SK-N-SH (cell line): Measurements from ENCODE around the gene GGTLC1. TPM values are rescaled to one million over a fixed set of nuclear protein-coding genes. Genes with fewer than 3 reads are reported as not detected.

Experiments
- CTCF ChIA-PET: fragments of 300-600, 350-600 bp; formaldehyde crosslinking; extraction: SDS; loops from one replicate; lab custom pipeline; 2021; lab: Yijun Ruan, JAX
- POLR2A ChIA-PET: fragments of 350-600 bp; sonication (Branson Sonifier 250); formaldehyde crosslinking; extraction: SDS; loops from one replicate; lab custom pipeline; 2020; ENCODE audit warnings: antibody characterized with exemption, inconsistent platforms; lab: Yijun Ruan, JAX
- DNase-seq: peaks from one replicate; pipeline ENCODE4 v3.0.0; 2012
- H2AFZ ChIP-seq: fragments of 200-600 bp; sonication (generic); 2 replicates; pipeline ENCODE4 v1.8.1; 2016; ENCODE audit warnings: antibody characterized with exemption, mild to moderate bottlenecking, low read depth
- H3F3A ChIP-seq: fragments of 200-600 bp; sonication (generic); replicated peaks from 2 replicates; pipeline ENCODE3; 2016; ENCODE audit warnings: antibody characterized with exemption, mild to moderate bottlenecking; ENCODE audit not compliant: insufficient read depth
- H3K27ac ChIP-seq, 2 experiments: fragments of 200-500 bp in 1 of 2; fragments of 200-600 bp in 1 of 2; sonication (Bioruptor generic) in 1 of 2; sonication (generic), shearing (Covaris generic) in 1 of 2; 2 replicates each; pipeline versions ENCODE4 v1.5.1 to v1.6.1; 2014 to 2016; ENCODE audit warnings: low read depth in 2 of 2, inconsistent platforms in 1 of 2, low read length in 1 of 2, mild to moderate bottlenecking in 1 of 2, mixed read lengths in 1 of 2
- H3K27me3 ChIP-seq: fragments of 200-600 bp; sonication (generic), shearing (Covaris generic); 2 replicates; pipeline ENCODE4 v1.6.1; 2016; ENCODE audit warnings: mixed run types; ENCODE audit not compliant: insufficient read depth
- H3K36me3 ChIP-seq, 2 experiments: fragments of 200-500 bp in 1 of 2; fragments of 200-600 bp in 1 of 2; sonication (Bioruptor generic) in 1 of 2; sonication (generic) in 1 of 2; replicated peaks in 1 of 2; 2 replicates each; pipeline versions ENCODE3 to v1.5.1; 2014 to 2016; ENCODE audit warnings: low read length in 1 of 2, mild to moderate bottlenecking in 1 of 2; ENCODE audit not compliant: insufficient read depth in 2 of 2, control insufficient read depth in 1 of 2
- H3K4me1 ChIP-seq, 2 experiments: fragments of 200-500 bp in 1 of 2; fragments of 200-600 bp in 1 of 2; sonication (Bioruptor generic) in 1 of 2; sonication (generic), shearing (Covaris generic) in 1 of 2; 2 replicates each; pipeline versions ENCODE4 v1.5.1 to v1.6.1; 2014 to 2016; ENCODE audit warnings: low read depth in 1 of 2, low read length in 1 of 2, mixed run types in 1 of 2; ENCODE audit not compliant: insufficient read depth in 2 of 2, control insufficient read depth in 1 of 2
- H3K4me2 ChIP-seq: fragments of 200-600 bp; sonication (generic), shearing (Covaris generic); 2 replicates; pipeline ENCODE4 v1.6.1; 2017; ENCODE audit warnings: mixed run types
- H3K4me3 ChIP-seq, 2 experiments: fragments of 200-500 bp in 1 of 2; fragments of 200-600 bp in 1 of 2; sonication (Bioruptor generic) in 1 of 2; sonication (generic), shearing (Covaris generic) in 1 of 2; 2 replicates each; pipeline versions ENCODE4 v1.5.1 to v1.8.1; 2014 to 2016; ENCODE audit warnings: low read depth in 2 of 2, inconsistent platforms in 1 of 2, low read length in 1 of 2, mild to moderate bottlenecking in 1 of 2, mixed read lengths in 1 of 2, moderate library complexity in 1 of 2
- H3K79me2 ChIP-seq: fragments of 200-600 bp; sonication (generic); 2 replicates; pipeline ENCODE4 v1.8.1; 2017; ENCODE audit warnings: mild to moderate bottlenecking; ENCODE audit not compliant: insufficient read depth
- H3K9ac ChIP-seq: fragments of 200-600 bp; sonication (generic); 2 replicates; pipeline ENCODE4 v1.6.1; 2017; ENCODE audit warnings: mixed run types
- H3K9me2 ChIP-seq: fragments of 200-600 bp; sonication (generic); 2 replicates; pipeline ENCODE4 v1.6.1; 2017; ENCODE audit warnings: mixed run types
- H3K9me3 ChIP-seq: fragments of 200-600 bp; sonication (generic); 2 replicates; pipeline ENCODE4 v1.6.1; 2017; ENCODE audit warnings: mixed run types, mild to moderate bottlenecking, moderate library complexity
- H4K20me1 ChIP-seq: fragments of 200-600 bp; sonication (generic); 2 replicates; pipeline ENCODE4 v1.6.1; 2017; ENCODE audit warnings: mild to moderate bottlenecking, mixed run types; ENCODE audit not compliant: insufficient read depth
- EZH2phosphoT487 ChIP-seq: fragments of 200-600 bp; sonication (generic); IDR thresholded peaks from 2 replicates; pipeline ENCODE4 v1.6.1; 2017; ENCODE audit warnings: low read depth, mixed run types, mild to moderate bottlenecking, antibody characterized with exemption, moderate library complexity, borderline replicate concordance
- FOXJ3 ChIP-seq: sonication (generic); formaldehyde crosslinking; IDR thresholded peaks from 2 replicates; pipeline ENCODE4 v1.5.1; 2020; ENCODE audit warnings: mild to moderate bottlenecking, missing genetic modification reagents
- FOXM1 ChIP-seq: IDR thresholded peaks from 2 replicates; pipeline ENCODE4 v1.4.0; 2012; ENCODE audit warnings: low read depth, mild to moderate bottlenecking
- POLR2AphosphoS5 ChIP-seq: IDR thresholded peaks from 2 replicates; pipeline ENCODE4 v1.6.1; 2012; ENCODE audit warnings: low read depth, low read length
- SIN3A ChIP-seq: IDR thresholded peaks from 2 replicates; pipeline ENCODE4 v1.6.1; 2012; ENCODE audit warnings: low read depth, mild to moderate bottlenecking, low read length, moderate library complexity, borderline replicate concordance
- TCF12 ChIP-seq: IDR thresholded peaks from 2 replicates; pipeline ENCODE4 v1.4.0; 2012
- TEAD4 ChIP-seq: IDR thresholded peaks from 2 replicates; pipeline ENCODE4 v1.4.0; 2012; ENCODE audit warnings: mild to moderate bottlenecking, borderline replicate concordance; ENCODE audit not compliant: insufficient read depth
- YY1 ChIP-seq: IDR thresholded peaks from 2 replicates; pipeline ENCODE4 v1.4.0; 2012; ENCODE audit warnings: low read depth, mild to moderate bottlenecking
- WGBS: methylation state at CpG from one replicate; pipeline ENCODE4 v1.1.6; 2017; ENCODE audit warnings: low lambda C conversion rate; 5-methylcytosine and 5-hydroxymethylcytosine counted together
- polyA plus RNA-seq, 3 experiments: library from polyadenylated mRNA; depleted of rRNA; stranded (reverse); fragments of >200 nt; gene quantifications; 2 replicates each; pipeline ENCODE4 v1.2.3, GENCODE V29; 2012
- TF ChIP-seq, protein P1 (sequence below): fragments of 150-350 bp; IDR thresholded peaks from 2 replicates; pipeline ENCODE4 v1.6.1; 2017; ENCODE audit warnings: antibody characterized with exemption, low read length, low read depth, borderline replicate concordance
- TF ChIP-seq, protein P2 (sequence below): IDR thresholded peaks from 2 replicates; pipeline ENCODE4 v1.6.1; 2012; ENCODE audit warnings: mild to moderate bottlenecking, low read depth, low read length, moderate library complexity
- TF ChIP-seq, protein P3 (sequence below): IDR thresholded peaks from 2 replicates; pipeline ENCODE4 v1.4.0; 2012; ENCODE audit warnings: low read depth, borderline replicate concordance

GGTLC1 gene
- polyA plus RNA-seq, 1 of the 3 experiments (the other 2 are of a cell fraction) = not detected

- TF ChIP-seq FOXM1 (no peak), TCF12 (no peak), YY1 (no peak), POLR2AphosphoS5 (no peak), EZH2phosphoT487 (no peak), SIN3A (no peak), FOXJ3 (CRISPR knock-in tag) (no peak), TEAD4 (no peak)
- TF ChIP-seq, protein P1, sequence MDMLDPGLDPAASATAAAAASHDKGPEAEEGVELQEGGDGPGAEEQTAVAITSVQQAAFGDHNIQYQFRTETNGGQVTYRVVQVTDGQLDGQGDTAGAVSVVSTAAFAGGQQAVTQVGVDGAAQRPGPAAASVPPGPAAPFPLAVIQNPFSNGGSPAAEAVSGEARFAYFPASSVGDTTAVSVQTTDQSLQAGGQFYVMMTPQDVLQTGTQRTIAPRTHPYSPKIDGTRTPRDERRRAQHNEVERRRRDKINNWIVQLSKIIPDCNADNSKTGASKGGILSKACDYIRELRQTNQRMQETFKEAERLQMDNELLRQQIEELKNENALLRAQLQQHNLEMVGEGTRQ = no peak
- TF ChIP-seq, protein P2, sequence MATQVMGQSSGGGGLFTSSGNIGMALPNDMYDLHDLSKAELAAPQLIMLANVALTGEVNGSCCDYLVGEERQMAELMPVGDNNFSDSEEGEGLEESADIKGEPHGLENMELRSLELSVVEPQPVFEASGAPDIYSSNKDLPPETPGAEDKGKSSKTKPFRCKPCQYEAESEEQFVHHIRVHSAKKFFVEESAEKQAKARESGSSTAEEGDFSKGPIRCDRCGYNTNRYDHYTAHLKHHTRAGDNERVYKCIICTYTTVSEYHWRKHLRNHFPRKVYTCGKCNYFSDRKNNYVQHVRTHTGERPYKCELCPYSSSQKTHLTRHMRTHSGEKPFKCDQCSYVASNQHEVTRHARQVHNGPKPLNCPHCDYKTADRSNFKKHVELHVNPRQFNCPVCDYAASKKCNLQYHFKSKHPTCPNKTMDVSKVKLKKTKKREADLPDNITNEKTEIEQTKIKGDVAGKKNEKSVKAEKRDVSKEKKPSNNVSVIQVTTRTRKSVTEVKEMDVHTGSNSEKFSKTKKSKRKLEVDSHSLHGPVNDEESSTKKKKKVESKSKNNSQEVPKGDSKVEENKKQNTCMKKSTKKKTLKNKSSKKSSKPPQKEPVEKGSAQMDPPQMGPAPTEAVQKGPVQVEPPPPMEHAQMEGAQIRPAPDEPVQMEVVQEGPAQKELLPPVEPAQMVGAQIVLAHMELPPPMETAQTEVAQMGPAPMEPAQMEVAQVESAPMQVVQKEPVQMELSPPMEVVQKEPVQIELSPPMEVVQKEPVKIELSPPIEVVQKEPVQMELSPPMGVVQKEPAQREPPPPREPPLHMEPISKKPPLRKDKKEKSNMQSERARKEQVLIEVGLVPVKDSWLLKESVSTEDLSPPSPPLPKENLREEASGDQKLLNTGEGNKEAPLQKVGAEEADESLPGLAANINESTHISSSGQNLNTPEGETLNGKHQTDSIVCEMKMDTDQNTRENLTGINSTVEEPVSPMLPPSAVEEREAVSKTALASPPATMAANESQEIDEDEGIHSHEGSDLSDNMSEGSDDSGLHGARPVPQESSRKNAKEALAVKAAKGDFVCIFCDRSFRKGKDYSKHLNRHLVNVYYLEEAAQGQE = no peak
- TF ChIP-seq, protein P3, sequence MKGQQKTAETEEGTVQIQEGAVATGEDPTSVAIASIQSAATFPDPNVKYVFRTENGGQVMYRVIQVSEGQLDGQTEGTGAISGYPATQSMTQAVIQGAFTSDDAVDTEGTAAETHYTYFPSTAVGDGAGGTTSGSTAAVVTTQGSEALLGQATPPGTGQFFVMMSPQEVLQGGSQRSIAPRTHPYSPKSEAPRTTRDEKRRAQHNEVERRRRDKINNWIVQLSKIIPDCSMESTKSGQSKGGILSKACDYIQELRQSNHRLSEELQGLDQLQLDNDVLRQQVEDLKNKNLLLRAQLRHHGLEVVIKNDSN = no peak
These were observed 13.3 kb upstream of the GGTLC1 start for GRCh38 chr20:24001712-24002405.

More at GRCh38 chr20:24001712-24002405, 13.3 kb upstream of the GGTLC1 start:
- no peaks in the 10 kb centered on the region for H3F3A ChIP-seq
- DNase-seq = no peak
- WGBS = 20% methylated on average over 7 of the region's 7 CpGs
- peaks cover 11% of the 10 kb centered on the region; the same call in 1 of the 2 replicates for H3K27me3 ChIP-seq
- no peaks in the 10 kb centered on the region for H3K79me2 ChIP-seq
- H2AFZ ChIP-seq = no peak overlapping the region
- H3K27ac ChIP-seq = no peak overlapping the region
- no peaks in the 10 kb centered on the region for H3K4me1 ChIP-seq
- no peak overlapping the region for H3K9ac ChIP-seq
- H3K36me3 ChIP-seq = no peaks in the 10 kb centered on the region
- H3K9me2 ChIP-seq = no peaks in the 10 kb centered on the region
- CTCF ChIA-PET = interaction anchor here (0.9 to 1.5 kb wide), 2 partner anchors 109 to 148 kb away, joined by 3 read pairs; no protein-coding TSS in a partner anchor
- POLR2A ChIA-PET = no interaction called here
- H3K4me3 ChIP-seq = no peak overlapping the region
- H4K20me1 ChIP-seq = no peaks in the 10 kb centered on the region
- H3K9me3 ChIP-seq = no peaks in the 10 kb centered on the region
- no peak overlapping the region for H3K4me2 ChIP-seq
